SU-DHL-6 (cell line): Measurements from ENCODE around the gene LRP6.

Experiments used
- H2AFZ ChIP-seq: fragments of 200-600 bp; sonication (generic); 2 replicates; pipeline ENCODE4 v1.6.1; 2014; ENCODE audit warnings: low read depth, mild to moderate bottlenecking, moderate library complexity, mixed read lengths, antibody characterized with exemption, low read length; ENCODE audit not compliant: severe bottlenecking
- H3F3A ChIP-seq: fragments of 200-600 bp; shearing (Covaris generic); 2 replicates; pipeline ENCODE4 v1.6.0; 2016; ENCODE audit warnings: antibody characterized with exemption, mild to moderate bottlenecking; ENCODE audit not compliant: insufficient read depth
- H3K27ac ChIP-seq: fragments of 200-600 bp; sonication (generic); 2 replicates; pipeline ENCODE4 v1.5.1; 2016; ENCODE audit warnings: low read depth, mild to moderate bottlenecking, low read length, moderate library complexity, mixed read lengths
- H3K27me3 ChIP-seq: fragments of 200-600 bp; sonication (generic), shearing (Covaris generic); 2 replicates; pipeline ENCODE4 v1.6.0; 2014; ENCODE audit warnings: mild to moderate bottlenecking, low read length
- H3K36me3 ChIP-seq: fragments of 200-600 bp; sonication (generic); 2 replicates; pipeline ENCODE4 v1.6.1; 2014; ENCODE audit warnings: mild to moderate bottlenecking, low read length, mixed read lengths
- H3K4me2 ChIP-seq: fragments of 300-600, 200-600 bp; shearing (Covaris generic), sonication (generic); 2 replicates; pipeline ENCODE4 v1.6.0; 2014; ENCODE audit warnings: low read length, low read depth, mild to moderate bottlenecking; ENCODE audit not compliant: poor library complexity, severe bottlenecking
- H3K4me3 ChIP-seq: fragments of 200-600 bp; sonication (generic); 2 replicates; pipeline ENCODE4 v1.5.1; 2014; ENCODE audit warnings: antibody characterized with exemption, low read length, mild to moderate bottlenecking, mixed read lengths; ENCODE audit not compliant: insufficient read depth, poor library complexity, severe bottlenecking
- H3K79me2 ChIP-seq: fragments of 200-600 bp; sonication (generic); 2 replicates; pipeline ENCODE4 v1.6.1; 2014; ENCODE audit warnings: mild to moderate bottlenecking, low read length, moderate library complexity; ENCODE audit not compliant: insufficient read depth
- H3K9ac ChIP-seq: fragments of 200-600 bp; sonication (generic); 2 replicates; pipeline ENCODE4 v1.7.0; 2014; ENCODE audit warnings: mild to moderate bottlenecking, low read length
- H3K9me2 ChIP-seq: fragments of 200-600 bp; sonication (generic); replicated peaks from 2 replicates; pipeline ENCODE4 v1.6.1; 2014; ENCODE audit warnings: low read length; ENCODE audit not compliant: insufficient read depth
- H3K9me3 ChIP-seq: fragments of 200-600 bp; sonication (generic); 2 replicates; pipeline ENCODE4 v1.6.1; 2014; ENCODE audit warnings: low read length, mixed read lengths; ENCODE audit not compliant: insufficient read depth
- H4K20me1 ChIP-seq: fragments of 200-600 bp; sonication (generic); 2 replicates; pipeline ENCODE4 v1.6.1; 2014; ENCODE audit warnings: low read depth, mild to moderate bottlenecking, antibody characterized with exemption, low read length, moderate library complexity, mixed read lengths
- EZH2phosphoT487 ChIP-seq: fragments of 200-600 bp; sonication (generic), shearing (Covaris generic); conservative IDR thresholded peaks from 2 replicates; pipeline ENCODE4 v1.6.1; 2018; ENCODE audit warnings: mild to moderate bottlenecking, antibody characterized with exemption, low read length, moderate library complexity, mixed read lengths
- TF ChIP-seq, protein P1 (sequence below): fragments of 200-600 bp; sonication (generic); IDR thresholded peaks from one replicate; pipeline ENCODE4 v1.5.1; 2017; ENCODE audit warnings: antibody characterized with exemption, mild to moderate bottlenecking, low read length, moderate library complexity; ENCODE audit not compliant: insufficient read depth, poor library complexity, severe bottlenecking

The LRP6 gene

GRCh38 chr12:12126551-12126950 is 140.3 kb downstream of the LRP6 start:
- Histone ChIP-seq H3K36me3 (no peaks in the 10 kb centered on the region), H3K79me2 (no peaks in the 10 kb centered on the region), H2AFZ (no peak overlapping the region), H3K4me2 (no peak overlapping the region), H3K4me3 (no peak overlapping the region), H3K9me3 (no peaks in the 10 kb centered on the region), H3K27ac (no peak overlapping the region), H3F3A (no peaks in the 10 kb centered on the region), H4K20me1 (no peaks in the 10 kb centered on the region), H3K27me3 (no peaks in the 10 kb centered on the region), H3K9me2 (no peaks in the 10 kb centered on the region), H3K9ac (no peak overlapping the region)
- TF ChIP-seq, protein P1, sequence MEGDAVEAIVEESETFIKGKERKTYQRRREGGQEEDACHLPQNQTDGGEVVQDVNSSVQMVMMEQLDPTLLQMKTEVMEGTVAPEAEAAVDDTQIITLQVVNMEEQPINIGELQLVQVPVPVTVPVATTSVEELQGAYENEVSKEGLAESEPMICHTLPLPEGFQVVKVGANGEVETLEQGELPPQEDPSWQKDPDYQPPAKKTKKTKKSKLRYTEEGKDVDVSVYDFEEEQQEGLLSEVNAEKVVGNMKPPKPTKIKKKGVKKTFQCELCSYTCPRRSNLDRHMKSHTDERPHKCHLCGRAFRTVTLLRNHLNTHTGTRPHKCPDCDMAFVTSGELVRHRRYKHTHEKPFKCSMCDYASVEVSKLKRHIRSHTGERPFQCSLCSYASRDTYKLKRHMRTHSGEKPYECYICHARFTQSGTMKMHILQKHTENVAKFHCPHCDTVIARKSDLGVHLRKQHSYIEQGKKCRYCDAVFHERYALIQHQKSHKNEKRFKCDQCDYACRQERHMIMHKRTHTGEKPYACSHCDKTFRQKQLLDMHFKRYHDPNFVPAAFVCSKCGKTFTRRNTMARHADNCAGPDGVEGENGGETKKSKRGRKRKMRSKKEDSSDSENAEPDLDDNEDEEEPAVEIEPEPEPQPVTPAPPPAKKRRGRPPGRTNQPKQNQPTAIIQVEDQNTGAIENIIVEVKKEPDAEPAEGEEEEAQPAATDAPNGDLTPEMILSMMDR, result no peak
- TF ChIP-seq EZH2phosphoT487, result no peak

DNA sequence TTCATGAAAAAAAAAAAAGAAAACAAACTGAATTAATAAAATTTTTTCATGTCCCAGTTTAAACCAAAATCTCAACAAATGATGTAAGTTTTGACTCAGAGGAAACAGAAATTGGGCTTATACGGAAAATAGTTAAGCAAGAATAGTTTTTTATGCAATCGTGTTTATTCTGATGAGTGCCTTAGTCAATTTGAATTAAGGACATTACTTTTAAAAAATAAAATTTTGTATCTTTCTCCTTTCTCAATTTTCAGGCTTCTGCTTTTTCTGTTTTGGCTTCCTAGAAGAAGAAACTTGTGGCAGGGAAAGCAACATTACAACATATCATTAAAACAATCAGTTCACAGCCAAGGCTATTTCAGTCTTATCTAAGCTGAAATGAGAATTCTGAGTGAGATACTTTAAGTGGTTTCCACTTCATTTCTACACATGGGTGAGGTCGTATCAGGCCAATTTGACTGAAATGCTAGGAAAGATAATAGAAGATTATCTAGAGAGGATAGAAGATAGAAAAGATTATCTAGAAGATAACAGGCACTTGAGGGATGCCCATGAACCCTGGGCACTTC is 143.7 kb downstream of the LRP6 start:
- Histone ChIP-seq H3K9ac (no peak overlapping the region), H2AFZ (no peak overlapping the region), H3K9me3 (no peaks in the 10 kb centered on the region), H3K79me2 (no peaks in the 10 kb centered on the region), H3K4me2 (no peak overlapping the region), H4K20me1 (no peaks in the 10 kb centered on the region), H3F3A (no peaks in the 10 kb centered on the region), H3K27ac (no peak overlapping the region), H3K36me3 (no peaks in the 10 kb centered on the region), H3K27me3 (no peaks in the 10 kb centered on the region), H3K9me2 (no peaks in the 10 kb centered on the region), H3K4me3 (no peak overlapping the region)
- no peak for TF ChIP-seq EZH2phosphoT487
- TF ChIP-seq, protein P1, result no peak

GRCh38 chr12:12121061-12121460 is 145.8 kb downstream of the LRP6 start:
- H3K79me2 ChIP-seq, result no peaks in the 10 kb centered on the region
- no peaks in the 10 kb centered on the region for H3K36me3 ChIP-seq
- no peaks in the 10 kb centered on the region for H3K9me3 ChIP-seq
- H3K27me3 ChIP-seq, result no peaks in the 10 kb centered on the region
- H3K27ac ChIP-seq, result no peak overlapping the region
- H3K4me3 ChIP-seq, result no peak overlapping the region
- TF ChIP-seq, protein P1, result no peak
- TF ChIP-seq EZH2phosphoT487, result no peak
- no peak overlapping the region for H3K9ac ChIP-seq
- H3F3A ChIP-seq, result no peaks in the 10 kb centered on the region
- H2AFZ ChIP-seq, result no peak overlapping the region
- no peak overlapping the region for H3K4me2 ChIP-seq
- no peaks in the 10 kb centered on the region for H3K9me2 ChIP-seq
- no peaks in the 10 kb centered on the region for H4K20me1 ChIP-seq

- no peaks in the 10 kb centered on the region for H3K36me3 ChIP-seq
- H3K79me2 ChIP-seq, result no peaks in the 10 kb centered on the region
- no peak overlapping the region for H2AFZ ChIP-seq
- H3K9ac ChIP-seq, result no peak overlapping the region
- no peaks in the 10 kb centered on the region for H3K27me3 ChIP-seq
- H4K20me1 ChIP-seq, result no peaks in the 10 kb centered on the region
- no peaks in the 10 kb centered on the region for H3K9me3 ChIP-seq
- no peaks in the 10 kb centered on the region for H3K9me2 ChIP-seq
- no peaks in the 10 kb centered on the region for H3F3A ChIP-seq
- no peak overlapping the region for H3K4me3 ChIP-seq
- H3K4me2 ChIP-seq, result no peak overlapping the region
- TF ChIP-seq, protein P1, result no peak
- TF ChIP-seq EZH2phosphoT487, result no peak
- no peak overlapping the region for H3K27ac ChIP-seq
Observed at GRCh38 chr12:12116677-12117076, 150.2 kb downstream of the LRP6 start.
